Measurements from ENCODE around the gene DCPS. TPM values are rescaled to one million over a fixed set of nuclear protein-coding genes. Genes with fewer than 3 reads are reported as not detected.

Gene DCPS
- total RNA-seq, 1 donor from 2014 or later = 11.3 TPM

GRCh38 chr11:126267650-126268049 is 36.2 kb upstream of the DCPS start:
- peaks cover 49% of the 10 kb centered on the region for H3K36me3 ChIP-seq (ENCODE audit: insufficient read depth, low read length)

GRCh38 chr11:126268361-126268707 is 35.5 kb upstream of the DCPS start:
- TF ChIP-seq EZH2 (IDR thresholded peaks at IDR 0.05; ENCODE audit: insufficient read depth, low read length) (no peak), CTCF (IDR thresholded peaks at IDR 0.05; ENCODE audit: insufficient read depth, low read depth, low read length) (no peak)
- Mint-ChIP-seq H3K9me3 (ENCODE audit: unreplicated experiment) (no peaks in the 10 kb centered on the region), H3K4me3 (ENCODE audit: unreplicated experiment) (peak overlapping the region; percentile 90), H3K36me3 (ENCODE audit: low read depth, unreplicated experiment) (peaks cover 16% of the 10 kb centered on the region), H3K27me3 (ENCODE audit: low read depth, unreplicated experiment) (no peaks in the 10 kb centered on the region), H3K27ac (ENCODE audit: unreplicated experiment) (peak overlapping the region; percentile 87), H3K4me1 (ENCODE audit: low read depth, unreplicated experiment) (peaks cover 25% of the 10 kb centered on the region)
- Histone ChIP-seq H3K79me2 (ENCODE audit: insufficient read depth, low read length) (peaks cover 50% of the 10 kb centered on the region), H3K27me3 (ENCODE audit: insufficient read depth, low read length) (no peaks in the 10 kb centered on the region), H3K4me1 (ENCODE audit: insufficient read depth, low read length) (peaks cover 19% of the 10 kb centered on the region), H3K4me3 (ENCODE audit: insufficient read depth, low read depth, low read length) (peak overlapping the region; percentile 97), H3K9ac (ENCODE audit: low read length) (peak overlapping the region; percentile 98), H4K20me1 (ENCODE audit: insufficient read depth, low read length) (peaks cover 42% of the 10 kb centered on the region), H3K4me2 (ENCODE audit: low read length) (peak overlapping the region; percentile 94), H3K36me3 (ENCODE audit: insufficient read depth, low read length) (peaks cover 42% of the 10 kb centered on the region), H3K27ac (ENCODE audit: low read depth, low read length) (peak overlapping the region; percentile 93), H2AFZ (ENCODE audit: low read depth, low read length) (peak overlapping the region; percentile 94), H3K9me3 (ENCODE audit: insufficient read depth, low read depth, low read length) (no peaks in the 10 kb centered on the region)
- DNase-seq (ENCODE audit: low read depth) = no peak
- FAIRE-seq = no peak

More at GRCh38 chr11:126267650-126268049, 36.2 kb upstream of the DCPS start:
- Histone ChIP-seq H2AFZ (ENCODE audit: low read depth, low read length) (no peak overlapping the region), H3K27ac (ENCODE audit: low read depth, low read length) (peak overlapping the region; percentile 93), H3K4me1 (ENCODE audit: insufficient read depth, low read length) (peaks cover 19% of the 10 kb centered on the region), H3K4me2 (ENCODE audit: low read length) (peak overlapping the region; percentile 94), H4K20me1 (ENCODE audit: insufficient read depth, low read length) (peaks cover 47% of the 10 kb centered on the region), H3K9ac (ENCODE audit: low read length) (peak overlapping the region; percentile 98), H3K79me2 (ENCODE audit: insufficient read depth, low read length) (peaks cover 50% of the 10 kb centered on the region), H3K27me3 (ENCODE audit: insufficient read depth, low read length) (no peaks in the 10 kb centered on the region), H3K4me3 (ENCODE audit: insufficient read depth, low read depth, low read length) (peak overlapping the region; percentile 97), H3K9me3 (ENCODE audit: insufficient read depth, low read depth, low read length) (no peaks in the 10 kb centered on the region)
- Mint-ChIP-seq H3K9me3 (ENCODE audit: unreplicated experiment) (no peaks in the 10 kb centered on the region), H3K27me3 (ENCODE audit: low read depth, unreplicated experiment) (no peaks in the 10 kb centered on the region), H3K4me1 (ENCODE audit: low read depth, unreplicated experiment) (peaks cover 25% of the 10 kb centered on the region), H3K36me3 (ENCODE audit: low read depth, unreplicated experiment) (peaks cover 18% of the 10 kb centered on the region), H3K27ac (ENCODE audit: unreplicated experiment) (peak overlapping the region; percentile 87), H3K4me3 (ENCODE audit: unreplicated experiment) (peak overlapping the region; percentile 90)
- DNase-seq (ENCODE audit: low read depth) (no peak), FAIRE-seq (no peak)
- TF ChIP-seq EZH2 (IDR thresholded peaks at IDR 0.05; ENCODE audit: insufficient read depth, low read length) (no peak), CTCF (IDR thresholded peaks at IDR 0.05; ENCODE audit: insufficient read depth, low read depth, low read length) (no peak)

GRCh38 chr11:126268708-126269579 is 34.9 kb upstream of the DCPS start, which contains the start of the genes FOXRED1 and SRPRA:
Gene FOXRED1 (plus strand): TSS chr11:126269154. CDS start chr11:126269207, 53 bp downstream.
Gene SRPRA (minus strand): TSS chr11:126268895. CDS start chr11:126268804, 91 bp downstream.
- no peak for TF ChIP-seq CTCF (IDR thresholded peaks at IDR 0.05; ENCODE audit: insufficient read depth, low read depth, low read length)
- no peak for TF ChIP-seq EZH2 (IDR thresholded peaks at IDR 0.05; ENCODE audit: insufficient read depth, low read length)
- H3K4me1 ChIP-seq (ENCODE audit: insufficient read depth, low read length) = peaks cover 19% of the 10 kb centered on the region
- peak within 1 kb of the TSS; percentile 90 for H3K4me3 Mint-ChIP-seq (ENCODE audit: unreplicated experiment)
- peaks cover 12% of the 10 kb centered on the region for H3K36me3 Mint-ChIP-seq (ENCODE audit: low read depth, unreplicated experiment)
- H3K27me3 ChIP-seq (ENCODE audit: insufficient read depth, low read length) = no peaks in the 10 kb centered on the region
- peaks cover 41% of the 10 kb centered on the region for H3K36me3 ChIP-seq (ENCODE audit: insufficient read depth, low read length)
- peak within 1 kb of the TSS; percentile 94 for H2AFZ ChIP-seq (ENCODE audit: low read depth, low read length)
- peaks cover 25% of the 10 kb centered on the region for H3K4me1 Mint-ChIP-seq (ENCODE audit: low read depth, unreplicated experiment)
- H4K20me1 ChIP-seq (ENCODE audit: insufficient read depth, low read length) = peaks cover 39% of the 10 kb centered on the region
- no peaks in the 10 kb centered on the region for H3K9me3 ChIP-seq (ENCODE audit: insufficient read depth, low read depth, low read length)
- peaks cover 50% of the 10 kb centered on the region for H3K79me2 ChIP-seq (ENCODE audit: insufficient read depth, low read length)
- H3K27ac Mint-ChIP-seq (ENCODE audit: unreplicated experiment) = peak within 1 kb of the TSS; percentile 87
- H3K27me3 Mint-ChIP-seq (ENCODE audit: low read depth, unreplicated experiment) = no peaks in the 10 kb centered on the region
- H3K4me3 ChIP-seq (ENCODE audit: insufficient read depth, low read depth, low read length) = peak within 1 kb of the TSS; percentile 97
- peak within 1 kb of the TSS; percentile 98 for H3K9ac ChIP-seq (ENCODE audit: low read length)
- FAIRE-seq (peak; percentile 60), DNase-seq (ENCODE audit: low read depth) (peak; percentile 97)
- H3K27ac ChIP-seq (ENCODE audit: low read depth, low read length) = peak within 1 kb of the TSS; percentile 93
- H3K9me3 Mint-ChIP-seq (ENCODE audit: unreplicated experiment) = no peaks in the 10 kb centered on the region
- H3K4me2 ChIP-seq (ENCODE audit: low read length) = peak within 1 kb of the TSS; percentile 96

Measured in astrocyte (in vitro differentiated cells and primary cell).